Urothelium cell line (cell line): ENCODE measurements around the gene SNX2.
A peak's percentile ranks its signal among the peaks of the same experiment; 100 is the strongest.
"Not testable (repeated sequence)": the region's sequence is repeated elsewhere in the genome, so short reads cannot be mapped to it uniquely, and the experiment has no call there.

Source experiments
- DNase-seq: peaks from one replicate; pipeline ENCODE4 v3.0.0; 2011; ENCODE audit warnings: low spot score, mixed read lengths
- FAIRE-seq: peaks from 2 replicates; lab custom pipeline; 2011; peaks lifted over from hg19 to GRCh38; lab: Jason Lieb, UNC

SNX2 gene

DNA sequence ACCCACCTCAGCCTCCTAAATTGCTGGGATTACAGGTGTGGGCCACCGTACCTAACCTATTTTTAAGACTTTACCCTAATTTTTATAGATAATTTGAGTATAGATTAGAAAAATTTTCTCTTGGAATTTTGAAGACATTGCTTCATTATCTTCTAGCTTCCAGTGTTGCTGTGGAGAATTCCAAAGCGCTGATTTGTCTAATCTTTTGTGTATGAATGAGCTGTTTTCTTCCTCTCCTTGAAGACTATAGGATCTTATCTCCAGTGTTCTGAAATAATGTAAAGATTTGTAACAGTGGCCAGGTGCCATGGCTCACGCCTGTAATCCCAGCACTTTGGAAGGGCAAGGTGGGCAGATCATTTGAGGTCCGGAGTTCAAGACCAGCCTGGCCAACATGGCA lies 64.9 kb downstream of the SNX2 start:
- DNase-seq = no peak

GRCh38 chr5:122842016-122842580 lies 67.2 kb downstream of the SNX2 start:
- FAIRE-seq = no peak

More for the DNA sequence above, 64.9 kb downstream of the SNX2 start:
- no peak for FAIRE-seq

DNA sequence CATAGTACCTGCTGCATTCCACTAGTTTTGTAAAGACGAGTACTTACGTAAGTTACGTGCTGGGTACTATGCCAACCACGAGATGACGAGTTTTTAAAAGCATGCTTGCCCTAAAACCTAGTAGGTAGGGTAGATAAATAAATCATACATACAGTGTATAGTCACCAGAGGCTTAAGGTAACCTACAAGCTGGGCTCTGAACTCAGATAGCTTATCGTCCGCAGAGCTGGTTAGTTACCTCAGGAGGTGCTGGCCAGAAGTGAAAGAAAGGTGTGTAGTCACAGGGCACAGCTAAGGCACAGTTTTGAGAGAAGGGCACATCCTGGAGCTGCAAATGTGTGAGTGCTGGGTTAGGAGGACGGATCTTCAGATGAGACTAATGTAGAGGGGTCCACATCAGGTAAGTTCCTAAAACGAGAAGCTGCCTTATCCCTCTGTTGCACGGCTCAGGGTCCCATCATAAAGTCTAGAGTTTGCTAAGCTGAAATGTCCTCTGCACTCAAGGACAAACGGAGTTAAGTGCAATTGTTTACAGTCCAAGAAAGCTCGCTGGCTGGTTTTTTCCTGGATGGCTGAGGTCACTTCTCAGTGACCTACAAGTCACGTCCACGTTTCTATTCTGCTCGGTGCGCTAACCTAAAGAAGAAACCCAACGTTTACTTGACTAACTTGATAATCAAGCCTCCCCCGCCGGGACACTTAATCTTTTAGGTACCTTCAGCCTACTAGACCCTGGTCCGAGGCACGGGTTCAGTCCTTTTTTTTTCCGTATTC lies 69.4 kb downstream of the SNX2 start:
- DNase-seq (peak; percentile 7), FAIRE-seq (peak; percentile 20)

More at GRCh38 chr5:122842016-122842580, 67.2 kb downstream of the SNX2 start:
- no peak for DNase-seq

DNA sequence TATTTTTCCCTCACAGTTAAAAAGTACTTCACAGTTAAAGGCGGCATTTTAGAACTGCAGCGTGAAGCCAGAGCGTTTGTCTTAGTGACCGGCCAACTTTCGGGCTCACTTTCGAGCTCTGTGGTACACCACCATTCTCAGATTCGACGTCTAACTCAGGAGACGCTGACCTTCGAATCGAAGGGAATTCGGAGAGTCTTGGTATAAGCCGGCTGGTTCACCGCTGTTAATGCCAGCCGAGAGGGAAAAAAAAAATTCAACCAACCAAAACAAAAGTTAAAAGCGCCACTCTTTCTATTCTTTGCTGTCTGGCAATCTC lies 70.0 kb downstream of the SNX2 start:
- DNase-seq (no peak), FAIRE-seq (no peak)

DNA sequence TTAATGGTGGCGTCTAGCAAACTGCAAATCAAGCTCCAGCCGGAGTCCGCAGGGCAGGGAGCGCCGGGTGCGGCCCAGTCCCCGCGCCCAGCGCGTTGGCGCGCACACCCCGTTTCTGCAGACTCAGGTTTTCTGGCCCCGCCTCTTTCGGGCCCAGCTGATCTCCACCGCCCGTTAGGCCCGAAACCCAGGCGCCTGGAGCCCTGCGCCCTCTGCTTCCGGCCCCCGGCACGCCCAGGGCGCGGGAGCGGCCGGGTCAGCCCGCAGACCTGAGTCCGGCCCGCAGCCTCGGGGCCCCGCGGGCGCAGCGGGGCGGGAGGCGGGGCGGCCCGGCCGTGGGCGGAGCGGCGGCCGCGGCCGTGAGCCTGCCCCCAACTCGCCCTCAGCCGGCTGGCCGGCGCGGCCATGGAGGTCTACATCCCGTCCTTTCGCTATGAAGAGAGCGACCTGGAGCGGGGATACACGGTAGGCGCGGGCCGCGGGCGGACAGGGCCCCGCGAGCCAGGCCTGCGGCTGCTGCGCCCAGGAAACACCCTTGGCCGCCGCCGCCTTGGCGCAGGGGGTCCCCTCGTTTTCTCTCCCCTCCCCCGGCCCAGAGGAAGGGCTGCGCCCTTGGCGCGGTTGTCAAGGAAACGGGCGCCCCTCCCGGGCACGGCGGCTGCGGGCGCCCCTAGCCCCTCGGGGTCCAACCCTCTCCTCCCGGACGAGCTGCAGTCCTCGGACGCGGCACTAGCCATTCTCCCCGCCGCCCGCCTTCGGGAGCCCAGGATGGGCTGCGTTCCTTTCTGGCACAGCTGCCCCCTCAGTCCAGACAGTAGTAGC lies 70.6 kb downstream of the SNX2 start, which contains the start of gene SNX24:
Gene SNX24 (plus strand): TSS at position 385 of the 822 bp plus-strand sequence. CDS start 21 bp downstream, at position 406.
- FAIRE-seq (no peak), DNase-seq (peak; percentile 81)

GRCh38 chr5:122846051-122846550 lies 71.2 kb downstream of the SNX2 start:
- FAIRE-seq (no peak), DNase-seq (peak; percentile 38)

- DNase-seq (no peak), FAIRE-seq (no peak)
Observed at GRCh38 chr5:122847687-122848081, 72.8 kb downstream of the SNX2 start.

DNA sequence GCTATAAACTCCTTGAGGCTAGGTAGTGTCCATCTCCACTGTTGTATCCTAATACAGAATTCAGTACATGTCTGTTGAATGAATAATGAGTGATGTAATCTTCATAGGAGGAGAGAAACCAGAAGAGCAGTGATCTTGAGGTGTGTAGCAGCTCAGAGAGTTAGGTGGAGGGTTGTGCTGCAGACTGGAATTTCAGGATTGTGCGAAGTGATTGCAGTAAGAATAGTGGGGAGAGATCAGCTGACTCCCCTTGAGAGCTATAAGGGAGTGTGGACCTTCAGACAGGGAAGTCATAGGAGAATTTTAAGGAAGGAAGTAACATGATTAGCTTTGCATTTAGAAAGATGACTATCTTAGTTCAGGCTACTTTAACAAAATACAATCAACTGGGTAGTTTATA lies 74.9 kb downstream of the SNX2 start:
- FAIRE-seq (no peak), DNase-seq (no peak)

- DNase-seq, FAIRE-seq: not testable (repeated sequence)
Observed at GRCh38 chr5:122857538-122857937, 82.7 kb downstream of the SNX2 start.

GRCh38 chr5:122858451-122858850 lies 83.6 kb downstream of the SNX2 start:
- FAIRE-seq (no peak), DNase-seq (no peak)

- FAIRE-seq (no peak), DNase-seq (no peak)
Observed at GRCh38 chr5:122863240-122863639, 88.4 kb downstream of the SNX2 start.

- FAIRE-seq (no peak), DNase-seq (no peak)
Observed at GRCh38 chr5:122863721-122864120, 88.8 kb downstream of the SNX2 start.

- DNase-seq (no peak), FAIRE-seq (no peak)
Observed at GRCh38 chr5:122864400-122864799, 89.5 kb downstream of the SNX2 start.

DNA sequence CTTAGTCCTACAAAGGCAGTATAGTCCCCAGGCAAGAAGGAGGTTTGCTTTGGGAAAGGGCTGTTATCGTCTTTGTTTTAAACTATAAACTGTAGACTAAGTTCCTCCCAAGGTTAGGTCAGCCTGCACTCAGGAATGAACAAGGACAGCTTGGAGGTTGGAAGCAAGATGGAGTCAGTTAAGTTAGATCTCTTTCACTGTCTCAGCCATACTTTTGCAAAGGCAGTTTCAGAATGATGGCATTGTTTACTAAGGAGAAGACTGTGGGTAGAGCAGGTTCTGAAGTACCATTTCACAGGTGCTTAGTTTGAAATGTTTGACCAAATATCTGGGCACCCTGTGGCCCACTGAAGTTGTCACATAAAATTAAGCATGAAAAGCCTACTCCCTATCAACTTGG lies 90.0 kb downstream of the SNX2 start:
- DNase-seq (no peak), FAIRE-seq (no peak)

DNA sequence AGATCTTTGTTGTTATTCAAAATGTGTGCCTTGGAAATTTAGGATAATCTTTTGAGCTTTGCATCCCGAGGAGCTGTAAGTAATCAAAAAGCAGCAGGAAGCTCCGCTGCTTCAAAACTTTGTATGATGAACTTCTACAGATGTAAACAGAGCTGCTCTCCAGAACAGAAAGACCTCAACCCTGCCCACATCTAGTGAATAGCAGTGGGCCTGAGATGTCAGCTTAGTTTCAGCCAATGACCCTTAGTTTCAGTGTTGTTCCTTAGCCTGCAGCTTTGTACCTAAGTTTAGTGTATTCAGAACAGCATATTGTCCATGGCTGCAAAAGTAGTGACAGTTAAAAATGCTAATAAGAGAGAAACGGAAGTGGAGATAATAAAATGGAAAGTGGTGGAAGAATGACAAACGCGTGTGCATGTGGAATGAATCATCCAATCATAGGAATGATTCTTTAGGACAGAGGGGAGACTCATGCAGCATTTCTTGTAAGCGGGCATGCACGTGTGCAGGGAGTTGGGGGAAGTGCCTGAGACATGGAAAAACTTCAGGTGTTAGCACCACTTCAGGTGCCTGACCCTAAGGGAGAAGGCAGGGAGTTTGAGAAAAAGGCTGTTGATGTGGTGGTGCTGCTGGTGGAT lies 95.5 kb downstream of the SNX2 start:
- DNase-seq = no peak
- FAIRE-seq = no peak

DNA sequence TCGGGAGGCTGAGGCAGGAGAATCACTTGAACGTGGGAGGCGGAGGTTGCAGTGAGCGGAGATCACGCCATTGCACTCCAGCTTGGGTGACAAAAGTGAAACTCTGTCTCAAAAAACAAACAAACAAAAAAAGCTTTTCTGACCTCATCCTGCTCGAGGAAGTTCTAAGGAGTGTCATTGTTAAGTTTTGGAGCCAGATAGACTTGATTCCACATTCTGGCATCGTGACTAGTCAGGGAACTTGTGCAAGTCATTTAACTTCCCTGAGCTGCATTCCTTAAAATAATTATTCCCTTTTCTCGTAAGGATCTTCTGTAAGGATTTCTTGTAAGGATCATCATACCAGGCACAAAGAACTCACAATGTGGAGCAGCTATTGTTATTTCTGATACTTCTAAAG lies 96.8 kb downstream of the SNX2 start:
- DNase-seq = no peak

DNA sequence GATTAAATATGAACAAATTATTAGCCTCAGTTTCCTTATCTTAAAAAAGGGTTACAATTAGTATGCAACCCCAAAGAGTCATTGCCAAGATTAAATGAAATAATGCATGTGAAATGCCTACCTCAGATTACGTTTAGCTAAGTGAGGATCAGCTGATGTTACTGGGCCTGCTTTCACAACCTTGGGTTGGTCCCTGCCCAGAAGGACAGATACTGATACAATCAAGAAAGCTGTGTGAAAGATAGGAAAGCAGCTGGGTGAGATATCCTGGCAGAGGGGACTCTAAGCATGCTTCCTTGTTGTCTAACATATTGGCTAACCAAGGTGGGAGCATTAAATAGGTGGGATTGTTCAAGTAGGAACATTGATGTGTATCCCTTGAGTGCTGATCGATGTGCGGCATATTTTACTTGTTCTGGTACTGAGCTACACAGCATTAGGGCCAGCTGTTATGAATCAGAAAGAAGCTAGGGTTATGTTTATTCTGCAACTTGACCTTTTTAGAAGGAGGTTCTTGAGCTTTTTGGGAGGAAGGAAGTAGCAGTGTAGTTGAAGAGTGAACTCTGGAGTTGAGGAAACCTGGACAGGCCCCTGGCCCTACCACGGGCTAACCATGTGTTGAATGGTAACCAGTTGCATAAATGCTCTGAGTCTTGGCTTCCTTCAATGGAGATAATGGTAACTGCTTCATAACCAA lies 99.4 kb downstream of the SNX2 start:
- DNase-seq = no peak

More for the DNA sequence above, 96.8 kb downstream of the SNX2 start:
- no peak for FAIRE-seq

DNA sequence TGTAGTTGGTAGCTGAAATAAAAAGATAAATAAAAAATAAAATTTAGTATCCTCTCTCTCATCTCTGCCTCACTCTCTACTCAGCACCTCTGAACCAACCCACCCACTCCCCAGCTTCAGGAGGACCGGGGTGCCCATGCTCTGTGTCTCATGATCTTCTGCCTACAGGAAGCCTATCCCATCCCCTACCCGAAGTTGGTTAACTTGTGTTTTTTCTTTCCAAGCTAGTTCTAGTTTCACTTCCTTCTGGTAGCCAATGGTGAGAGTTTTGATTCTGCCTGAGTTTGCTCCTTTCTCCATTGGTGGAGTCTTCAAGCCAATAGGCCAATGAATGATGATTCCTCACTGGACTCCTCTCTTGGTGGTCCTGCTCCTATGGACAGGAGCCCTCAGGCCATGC lies 102.6 kb downstream of the SNX2 start:
- FAIRE-seq (no peak), DNase-seq (no peak)

More for the DNA sequence above, 99.4 kb downstream of the SNX2 start:
- FAIRE-seq = no peak

GRCh38 chr5:122879076-122879475 lies 104.2 kb downstream of the SNX2 start:
- FAIRE-seq = no peak
- no peak for DNase-seq
